Measurements from ENCODE around the gene HDAC9.

- TF ChIP-seq, protein P1, sequence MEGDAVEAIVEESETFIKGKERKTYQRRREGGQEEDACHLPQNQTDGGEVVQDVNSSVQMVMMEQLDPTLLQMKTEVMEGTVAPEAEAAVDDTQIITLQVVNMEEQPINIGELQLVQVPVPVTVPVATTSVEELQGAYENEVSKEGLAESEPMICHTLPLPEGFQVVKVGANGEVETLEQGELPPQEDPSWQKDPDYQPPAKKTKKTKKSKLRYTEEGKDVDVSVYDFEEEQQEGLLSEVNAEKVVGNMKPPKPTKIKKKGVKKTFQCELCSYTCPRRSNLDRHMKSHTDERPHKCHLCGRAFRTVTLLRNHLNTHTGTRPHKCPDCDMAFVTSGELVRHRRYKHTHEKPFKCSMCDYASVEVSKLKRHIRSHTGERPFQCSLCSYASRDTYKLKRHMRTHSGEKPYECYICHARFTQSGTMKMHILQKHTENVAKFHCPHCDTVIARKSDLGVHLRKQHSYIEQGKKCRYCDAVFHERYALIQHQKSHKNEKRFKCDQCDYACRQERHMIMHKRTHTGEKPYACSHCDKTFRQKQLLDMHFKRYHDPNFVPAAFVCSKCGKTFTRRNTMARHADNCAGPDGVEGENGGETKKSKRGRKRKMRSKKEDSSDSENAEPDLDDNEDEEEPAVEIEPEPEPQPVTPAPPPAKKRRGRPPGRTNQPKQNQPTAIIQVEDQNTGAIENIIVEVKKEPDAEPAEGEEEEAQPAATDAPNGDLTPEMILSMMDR (IDR thresholded peaks at IDR 0.05) = no peak
- TF ChIP-seq POLR2AphosphoS5 (IDR thresholded peaks at IDR 0.05) = no peak
These were observed 364.7 kb downstream of the HDAC9 start for GRCh38 chr7:18860221-18860620.

Measured in prostate gland (tissue), 2 donors.